ENCODE data around the gene RPGR. TPM values are rescaled to one million over a fixed set of nuclear protein-coding genes. Genes with fewer than 3 reads are reported as not detected.

RPGR gene
- total RNA-seq, 4 donors from 2014 or later: 12.6 to 43.0 (median 25.2) TPM

DNA sequence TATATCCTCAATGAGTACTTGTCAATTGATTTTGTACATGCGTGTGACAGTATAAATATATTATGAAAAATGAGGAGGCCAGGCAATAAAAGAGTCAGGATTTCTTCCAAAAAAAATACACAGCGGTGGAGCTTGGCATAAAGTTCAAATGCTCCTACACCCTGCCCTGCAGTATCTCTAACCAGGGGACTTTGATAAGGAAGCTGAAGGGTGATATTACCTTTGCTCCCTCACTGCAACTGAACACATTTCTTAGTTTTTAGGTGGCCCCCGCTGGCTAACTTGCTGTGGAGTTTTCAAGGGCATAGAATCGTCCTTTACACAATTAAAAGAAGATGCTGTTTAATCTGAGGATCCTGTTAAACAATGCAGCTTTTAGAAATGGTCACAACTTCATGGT, 25.1 kb upstream of the RPGR start, which contains the start of gene OTC:
Gene OTC, plus strand, starts transcription at position 243 of the 400 bp plus-strand sequence. Its CDS starts 93 bp downstream, at position 336.
- no peaks in the 10 kb centered on the region for H3K4me1 ChIP-seq
- no peaks in the 10 kb centered on the region for H3K36me3 ChIP-seq
- H3K27ac ChIP-seq: no peak within 1 kb of the TSS
- WGBS: 64% methylated on average over 4 of the region's 4 CpGs
- no peak within 1 kb of the TSS for H3K4me3 ChIP-seq
- TF ChIP-seq POLR2A (IDR thresholded peaks at IDR 0.05): no peak
- TF ChIP-seq EP300 (IDR thresholded peaks at IDR 0.05): no peak
- no peak for TF ChIP-seq POLR2AphosphoS5 (IDR thresholded peaks at IDR 0.05)
- no peak for TF ChIP-seq CTCF (IDR thresholded peaks at IDR 0.05)
- H3K27me3 ChIP-seq: no peaks in the 10 kb centered on the region
- DNase-seq (ENCODE audit: low spot score in 2 of 2): no peak
- no peaks in the 10 kb centered on the region for H3K9me3 ChIP-seq

- no peak for TF ChIP-seq CTCF (IDR thresholded peaks at IDR 0.05)
- TF ChIP-seq POLR2AphosphoS5 (IDR thresholded peaks at IDR 0.05): no peak
- H3K27me3 ChIP-seq: no peaks in the 10 kb centered on the region
- H3K36me3 ChIP-seq: no peaks in the 10 kb centered on the region
- H3K27ac ChIP-seq: no peak overlapping the region
- DNase-seq (ENCODE audit: low spot score in 2 of 2): no peak
- H3K9me3 ChIP-seq: no peaks in the 10 kb centered on the region
- WGBS: 79% methylated on average over 3 of the region's 3 CpGs
- H3K4me3 ChIP-seq: no peak overlapping the region
- no peaks in the 10 kb centered on the region for H3K4me1 ChIP-seq
These were observed 24.0 kb upstream of the RPGR start for GRCh38 chrX:38351346-38351745.

GRCh38 chrX:38347136-38347535, 19.8 kb upstream of the RPGR start:
- no peak for DNase-seq (ENCODE audit: low spot score in 2 of 2)
- Histone ChIP-seq H3K27ac (no peak overlapping the region), H3K4me1 (no peaks in the 10 kb centered on the region), H3K36me3 (no peaks in the 10 kb centered on the region), H3K4me3 (no peak overlapping the region), H3K27me3 (no peaks in the 10 kb centered on the region), H3K9me3 (no peaks in the 10 kb centered on the region)
- 74% methylated on average over 2 of the region's 2 CpGs for WGBS
- no peak for TF ChIP-seq EP300 (IDR thresholded peaks at IDR 0.05)
- no peak for TF ChIP-seq POLR2AphosphoS5 (IDR thresholded peaks at IDR 0.05)
- TF ChIP-seq CTCF (IDR thresholded peaks at IDR 0.05): no peak
- TF ChIP-seq POLR2A (IDR thresholded peaks at IDR 0.05): no peak

DNA sequence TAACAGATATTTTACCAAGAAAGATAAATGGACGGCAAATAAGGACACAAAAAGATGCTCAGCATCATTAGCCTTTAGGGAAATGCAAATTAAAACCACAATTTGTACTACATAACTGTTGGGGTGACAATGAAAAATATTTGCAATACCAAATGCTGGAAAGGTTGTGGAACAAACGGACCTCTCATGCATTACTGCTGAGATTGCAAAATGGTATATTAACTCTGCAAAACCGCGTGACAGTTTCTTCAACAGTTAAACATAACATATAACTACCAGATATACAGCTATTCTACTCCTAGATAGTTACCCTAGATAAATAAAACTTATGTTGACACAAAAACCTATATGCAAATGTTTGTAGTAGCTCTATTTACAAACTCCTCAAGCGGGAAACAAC, 18.8 kb upstream of the RPGR start:
- whole genome bisulfite sequencing: 73% methylated on average over 5 of the region's 5 CpGs
- H3K27me3 ChIP-seq: no peaks in the 10 kb centered on the region
- no peak overlapping the region for H3K4me3 ChIP-seq
- TF ChIP-seq EP300 (IDR thresholded peaks at IDR 0.05): no peak
- TF ChIP-seq POLR2A (IDR thresholded peaks at IDR 0.05): no peak
- no peak for TF ChIP-seq CTCF (IDR thresholded peaks at IDR 0.05)
- TF ChIP-seq POLR2AphosphoS5 (IDR thresholded peaks at IDR 0.05): no peak
- no peaks in the 10 kb centered on the region for H3K36me3 ChIP-seq
- H3K9me3 ChIP-seq: no peaks in the 10 kb centered on the region
- H3K4me1 ChIP-seq: no peaks in the 10 kb centered on the region
- DNase-seq (ENCODE audit: low spot score in 2 of 2): no peak
- H3K27ac ChIP-seq: no peak overlapping the region

- no peaks in the 10 kb centered on the region for H3K9me3 ChIP-seq
- DNase-seq (ENCODE audit: low spot score in 2 of 2): no peak
- 44% methylated on average over 2 of the region's 2 CpGs for WGBS
- H3K36me3 ChIP-seq: no peaks in the 10 kb centered on the region
- no peaks in the 10 kb centered on the region for H3K27me3 ChIP-seq
- H3K27ac ChIP-seq: no peak overlapping the region
- no peak overlapping the region for H3K4me3 ChIP-seq
- TF ChIP-seq CTCF (IDR thresholded peaks at IDR 0.05) (no peak), POLR2AphosphoS5 (IDR thresholded peaks at IDR 0.05) (no peak), EP300 (IDR thresholded peaks at IDR 0.05) (no peak), POLR2A (IDR thresholded peaks at IDR 0.05) (no peak)
- H3K4me1 ChIP-seq: no peaks in the 10 kb centered on the region
These were observed 15.8 kb upstream of the RPGR start for GRCh38 chrX:38342853-38343778.
